ENCODE measurements around the gene GCM1.

Gene GCM1

DNA sequence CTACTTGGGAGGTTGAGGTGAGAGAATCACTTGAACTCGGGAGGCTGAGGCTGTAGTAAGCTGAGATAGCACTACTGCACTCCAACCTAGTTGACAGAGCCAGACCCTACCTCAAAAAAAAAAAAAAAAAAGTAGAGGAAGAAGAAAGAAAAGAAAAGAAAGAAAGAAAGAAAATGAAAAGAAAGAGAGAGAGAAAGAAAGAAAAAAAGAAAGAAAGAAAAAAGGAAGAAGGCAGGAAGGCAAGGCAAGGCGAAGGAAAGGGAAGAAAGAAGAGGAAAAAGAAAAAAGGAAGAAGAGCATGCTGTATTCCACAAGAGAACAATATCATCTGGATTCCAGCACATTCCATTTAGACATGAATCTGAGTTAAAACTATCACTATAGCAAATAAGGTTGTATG, 3.8 kb downstream of the GCM1 start:
- DNase-seq = no peak

DNA sequence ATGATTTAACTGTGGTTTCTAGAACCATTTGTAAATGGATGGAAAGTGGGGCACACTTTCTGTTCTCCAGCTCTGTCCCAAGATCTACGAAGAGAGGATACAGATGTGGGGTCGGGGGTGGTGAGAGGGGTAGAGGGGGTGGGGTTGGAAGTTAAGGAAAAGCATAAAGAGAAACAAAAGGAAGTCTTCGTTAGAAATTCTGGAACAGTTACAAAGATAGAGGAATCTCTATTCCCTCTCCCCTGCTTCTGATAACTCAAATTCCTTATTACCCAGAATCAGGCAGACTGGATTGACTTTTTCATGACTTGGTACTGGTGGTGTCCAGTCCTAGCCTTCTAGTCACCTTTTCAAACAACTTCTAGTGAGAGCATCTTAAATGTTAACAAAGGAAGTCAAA, 4.9 kb downstream of the GCM1 start:
- no peak for DNase-seq

DNA sequence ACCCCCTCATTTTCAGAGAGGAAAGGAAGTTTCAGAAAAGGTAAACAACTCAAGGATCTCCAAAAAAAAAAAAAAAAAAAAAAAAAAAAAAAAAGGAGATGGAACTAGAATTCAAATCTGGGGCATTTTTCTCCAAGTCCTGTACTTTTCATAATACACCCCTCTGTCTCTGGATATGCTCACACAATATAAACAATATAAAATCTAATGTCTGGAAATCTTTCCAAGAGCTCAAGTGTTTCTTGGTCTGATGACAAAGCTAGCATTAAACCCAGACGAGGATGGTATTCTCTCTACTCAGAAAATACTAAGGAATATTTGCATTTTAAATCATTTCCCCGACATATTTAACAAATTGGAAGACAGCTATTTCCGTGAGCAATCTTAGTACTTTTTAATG, 5.8 kb downstream of the GCM1 start:
- DNase-seq = no peak

DNA sequence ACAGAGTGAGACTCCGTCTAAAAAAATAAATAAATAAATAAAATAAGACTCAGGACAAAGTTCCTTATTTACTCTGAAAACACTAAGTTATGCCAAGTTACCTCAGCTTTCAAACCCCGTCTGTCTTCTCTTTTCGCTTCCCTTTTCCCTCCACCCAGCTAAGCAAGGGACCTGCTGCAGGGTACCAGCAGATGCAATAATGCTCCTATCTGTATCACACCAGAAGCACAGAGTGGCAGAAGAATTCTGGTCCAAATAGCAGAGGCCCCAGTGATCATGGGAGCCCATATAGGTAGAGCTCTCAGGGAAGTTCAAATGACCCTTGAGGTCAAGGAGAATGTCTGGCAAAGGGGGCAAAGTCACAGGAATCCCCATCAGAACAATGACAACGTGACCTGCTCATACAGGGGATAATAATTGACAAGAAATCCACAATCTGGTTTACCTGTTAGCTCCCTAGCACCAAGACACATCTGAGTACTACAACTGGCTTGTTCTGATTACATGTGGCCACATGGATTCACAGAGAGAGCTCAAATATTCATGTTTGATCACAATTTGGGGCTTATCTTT, 8.7 kb downstream of the GCM1 start:
- DNase-seq = no peak

DNA sequence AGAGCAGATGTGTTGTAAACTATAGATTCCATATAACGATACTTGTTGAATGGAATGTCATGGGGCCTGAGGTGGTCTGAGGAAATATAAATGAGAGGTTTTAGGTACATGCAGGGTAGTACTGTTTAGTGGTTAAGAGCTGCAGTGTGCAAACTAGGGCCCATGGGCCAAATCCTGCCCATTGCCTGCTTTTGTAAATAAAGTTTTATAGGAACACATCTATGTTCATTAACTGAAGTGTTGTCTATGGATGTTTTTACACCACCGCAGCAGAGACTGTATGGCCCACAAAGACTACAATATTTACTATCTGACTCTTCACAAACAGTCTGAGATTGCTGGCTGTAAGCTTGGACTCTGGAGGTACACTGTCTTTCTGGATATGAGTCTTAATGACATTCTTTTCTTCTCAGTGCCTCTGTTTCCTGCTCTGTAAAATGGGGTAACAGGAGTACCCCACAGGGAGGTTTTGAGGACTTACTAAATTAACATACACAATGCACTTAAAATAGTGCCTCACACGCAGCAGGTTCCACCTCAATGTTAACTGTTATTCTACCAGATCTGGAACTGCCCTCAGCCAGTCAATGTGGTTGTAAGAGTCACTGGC, 12.5 kb downstream of the GCM1 start:
- no peak for DNase-seq

DNA sequence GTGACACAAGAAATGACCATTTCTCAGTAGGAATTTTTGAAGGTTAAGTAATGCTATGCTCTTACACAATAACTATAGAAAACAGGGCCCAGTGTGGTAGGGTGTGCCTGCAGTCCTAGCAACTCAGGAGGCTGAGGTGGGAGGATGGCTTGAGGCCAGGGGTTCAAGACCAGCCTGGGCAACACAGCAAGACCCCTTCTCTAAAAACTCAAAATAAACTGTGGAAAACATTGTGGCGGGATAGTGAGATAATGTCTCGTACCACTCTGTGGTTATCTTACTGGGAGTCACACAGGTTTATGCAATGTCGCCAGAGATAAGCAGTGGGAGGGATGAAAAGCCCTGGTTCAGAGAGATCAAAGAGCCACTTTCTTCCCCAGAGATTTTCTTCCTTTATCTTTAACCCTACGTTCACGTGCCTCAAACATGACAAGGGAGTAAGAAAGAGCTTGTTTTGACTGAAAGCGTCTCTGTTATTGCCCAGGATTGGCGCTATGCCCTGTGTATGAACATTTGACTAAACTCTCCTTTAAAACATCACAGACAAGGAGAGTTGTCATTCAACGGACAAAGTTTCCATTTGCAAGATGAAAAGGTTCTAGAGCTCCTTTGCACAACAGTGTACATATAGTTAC, 13.9 kb downstream of the GCM1 start:
- no peak for DNase-seq

DNA sequence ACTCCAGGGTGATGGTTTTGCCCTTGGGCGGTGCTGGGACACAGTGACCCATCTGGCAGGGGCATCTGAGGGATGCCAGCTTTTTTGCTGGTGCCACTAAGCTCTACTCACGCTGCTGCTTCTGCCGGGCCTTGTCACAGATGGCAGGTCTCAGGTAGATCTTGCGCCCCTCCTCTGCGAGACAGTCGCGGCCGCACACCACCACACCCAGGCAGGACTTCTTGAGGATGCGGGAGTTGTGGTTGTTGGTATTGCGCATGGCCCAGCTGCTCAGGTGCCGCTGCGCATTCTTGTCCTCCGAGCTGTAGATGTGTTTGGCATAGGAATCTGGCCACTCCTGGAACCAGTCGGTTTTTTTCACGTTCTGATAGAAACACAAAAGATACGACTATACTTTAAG, 14.7 kb downstream of the GCM1 start:
- no peak for DNase-seq

DNA sequence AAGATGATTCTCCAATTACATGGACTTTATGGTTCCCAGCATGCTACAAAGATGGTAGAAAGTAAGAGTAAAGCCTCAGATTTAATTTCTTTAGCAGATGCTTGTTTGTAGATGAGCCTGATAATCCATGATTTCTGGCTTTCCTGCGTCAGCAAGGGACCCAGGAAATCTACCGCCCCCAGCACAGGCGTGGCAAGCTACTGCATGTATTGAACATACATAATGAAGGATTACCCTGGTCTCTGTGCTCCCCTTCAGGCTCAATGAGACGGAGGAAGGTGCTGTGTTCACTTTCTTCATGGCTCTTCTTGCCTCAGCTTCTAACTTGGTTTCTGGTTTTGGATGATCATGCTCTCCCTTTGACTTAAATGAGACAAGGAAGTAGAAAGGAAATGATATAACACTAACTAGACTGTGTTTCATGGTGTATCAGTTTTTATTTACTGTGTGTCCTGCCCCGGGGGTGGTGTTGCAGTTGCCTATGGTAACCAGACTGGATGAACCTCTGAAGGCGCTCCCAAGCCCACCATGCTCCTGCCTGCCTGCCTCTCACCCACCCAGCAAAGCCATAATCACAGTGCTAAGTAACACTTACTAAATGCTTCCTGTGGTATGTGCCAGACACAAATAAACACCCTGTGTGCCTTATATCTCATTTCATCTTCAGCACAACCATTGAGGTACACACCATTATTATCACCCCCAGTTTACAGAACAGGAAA, 17.9 kb downstream of the GCM1 start:
- no peak for DNase-seq

DNA sequence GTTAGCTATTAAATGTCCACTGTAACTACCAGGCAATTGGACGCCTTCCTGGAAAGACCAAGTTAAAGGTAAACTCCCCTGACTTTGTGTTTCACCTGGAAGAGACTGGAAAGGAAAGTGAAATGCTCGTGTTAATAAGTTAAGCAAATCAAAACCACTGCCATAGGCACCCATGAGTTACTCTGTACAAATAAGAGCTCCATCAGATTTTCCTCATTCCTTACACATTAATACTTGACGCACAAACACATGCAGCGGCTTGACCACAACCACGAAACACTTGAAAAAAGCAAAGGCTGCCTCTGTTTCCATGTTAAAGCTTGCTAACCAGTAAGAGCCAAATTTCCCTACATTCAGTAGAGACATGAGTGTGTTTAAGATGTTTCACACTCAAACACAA, 19.8 kb downstream of the GCM1 start:
- no peak for DNase-seq

DNA sequence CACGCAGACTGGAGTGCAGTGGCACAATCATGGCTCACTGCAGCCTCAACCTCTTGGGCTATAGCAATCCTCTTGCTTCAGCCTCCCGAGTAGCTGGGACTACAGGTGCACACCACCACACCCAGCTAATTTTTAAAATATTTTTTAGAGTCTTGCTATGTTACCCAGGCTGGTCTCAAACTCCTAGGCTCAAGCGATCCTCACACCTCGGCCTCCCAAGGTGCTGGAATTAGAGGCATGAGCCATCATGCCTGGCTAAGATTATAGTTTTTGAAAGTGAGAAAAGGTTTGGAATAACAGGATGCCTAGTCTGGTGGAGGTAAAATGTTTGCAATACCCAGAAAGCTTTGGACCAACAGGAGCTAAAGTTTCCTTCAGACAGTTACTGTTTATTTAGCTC, 23.4 kb downstream of the GCM1 start:
- no peak for DNase-seq

DNA sequence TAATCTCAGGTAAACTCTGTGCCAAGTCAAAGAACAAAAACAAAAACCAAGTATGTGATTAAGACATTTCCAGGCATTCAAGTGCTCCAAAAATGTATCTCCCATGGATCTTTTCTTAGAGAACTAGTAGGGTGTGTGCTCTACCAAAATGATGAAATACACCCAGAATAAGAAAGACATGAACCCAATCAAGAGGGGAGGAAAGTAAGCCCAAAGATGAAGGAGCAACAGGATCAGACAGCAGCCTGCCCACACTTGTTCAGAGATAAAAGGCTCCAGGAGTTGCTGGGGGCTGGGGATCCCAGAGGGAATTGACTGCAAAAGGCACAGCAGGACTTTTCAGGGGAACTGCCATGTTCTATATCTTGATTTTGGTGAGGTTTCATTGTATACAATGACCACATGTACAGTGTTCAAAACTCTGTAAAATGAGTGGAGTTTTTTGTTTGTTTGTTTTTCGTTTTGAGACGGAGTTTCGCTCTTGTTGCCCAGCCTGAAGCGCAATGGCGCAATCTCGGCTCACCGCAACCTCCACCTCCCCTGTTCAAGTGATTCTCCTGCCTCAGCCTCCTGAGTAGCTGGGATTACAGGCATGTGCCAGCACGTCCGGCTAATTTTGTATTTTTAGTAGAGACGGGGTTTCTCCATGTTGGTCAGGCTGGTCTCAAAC, 24.4 kb downstream of the GCM1 start:
- no peak for DNase-seq

DNA sequence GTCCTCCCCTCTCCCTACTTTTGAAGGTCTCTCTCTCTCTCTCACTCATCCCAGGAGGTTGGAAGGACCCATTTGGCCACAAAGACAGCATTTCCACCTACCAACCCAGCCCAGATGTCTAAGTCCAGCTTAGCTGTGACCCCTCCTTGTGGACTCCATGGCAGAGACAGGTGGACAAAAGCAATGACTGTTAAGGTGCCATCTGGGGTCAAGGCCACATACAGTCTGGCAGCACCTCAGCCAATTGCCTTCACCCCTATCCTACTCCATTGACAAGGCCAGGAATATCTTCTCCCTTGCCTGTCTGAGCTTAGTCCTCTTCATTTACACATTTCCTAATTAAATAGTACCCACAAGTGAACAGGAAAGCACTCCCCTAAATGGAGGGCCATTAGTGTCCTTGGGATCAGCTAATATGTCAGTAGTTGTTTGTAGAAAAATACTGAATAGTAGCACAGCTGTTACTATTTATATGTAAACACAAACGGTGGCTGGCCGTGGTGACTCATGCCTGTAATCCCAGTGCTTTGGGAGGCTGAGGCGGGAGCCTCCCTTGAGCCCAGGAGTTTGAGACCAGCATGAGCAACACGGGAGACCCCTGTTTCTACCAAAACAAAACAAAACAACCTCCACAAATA, 28.8 kb downstream of the GCM1 start:
- DNase-seq = no peak

DNA sequence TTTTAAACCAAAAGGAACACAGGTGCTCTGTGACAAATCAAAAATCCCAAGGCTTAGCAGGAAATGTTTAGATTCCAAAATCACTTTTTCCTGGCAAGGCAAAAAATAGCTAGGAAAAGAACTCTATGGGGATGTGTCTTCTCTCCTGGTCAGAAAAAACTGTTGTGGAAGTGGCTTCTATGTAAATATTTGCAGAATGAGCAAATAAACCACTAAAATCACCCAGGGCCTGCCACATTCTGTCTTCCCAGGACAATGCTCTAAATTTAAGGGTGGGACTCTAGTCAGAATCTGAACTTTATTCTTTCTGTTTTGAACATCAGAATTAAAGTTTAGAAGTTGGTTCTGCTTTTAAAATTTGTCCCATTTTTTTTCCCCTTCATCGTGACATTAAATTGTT, 29.3 kb downstream of the GCM1 start:
- DNase-seq = no peak

DNA sequence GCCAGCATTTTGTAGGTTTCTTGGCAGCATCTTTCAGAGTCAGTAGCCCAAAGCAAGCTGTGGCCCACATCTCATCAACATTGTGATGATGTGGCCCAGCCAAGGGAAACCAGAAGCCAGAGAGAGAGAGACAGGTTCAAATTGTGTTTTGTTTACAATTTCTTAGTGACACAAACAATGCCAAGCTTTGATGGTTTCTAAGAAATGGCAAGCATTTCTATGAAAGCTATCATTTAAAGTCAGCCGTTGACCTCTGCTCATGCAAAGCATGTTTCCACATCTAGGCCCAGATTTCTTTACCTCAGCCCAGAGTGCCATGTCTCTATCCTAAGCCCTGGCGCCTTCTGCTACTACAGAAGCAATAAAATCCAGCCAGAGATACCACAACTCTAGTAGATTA, 32.9 kb downstream of the GCM1 start:
- DNase-seq = no peak

DNA sequence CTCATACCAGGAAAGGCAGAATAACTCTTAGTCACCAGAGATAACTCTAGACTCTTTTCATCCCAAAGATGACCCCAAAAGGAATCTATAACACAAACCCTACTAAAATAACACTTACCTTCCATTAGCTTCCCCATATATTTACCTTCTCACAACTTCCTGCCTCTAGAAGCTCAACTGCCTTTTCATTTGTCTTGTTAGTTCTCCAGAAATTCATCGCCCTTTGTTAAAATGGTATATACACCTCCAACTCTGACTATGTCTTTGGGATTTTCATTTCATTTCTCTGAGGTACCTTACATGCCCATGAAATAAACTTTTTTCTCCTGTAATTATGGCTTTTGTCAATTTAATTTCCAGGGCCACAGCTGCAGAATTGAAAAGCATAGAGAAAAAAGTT, 33.5 kb downstream of the GCM1 start:
- no peak for DNase-seq

DNA sequence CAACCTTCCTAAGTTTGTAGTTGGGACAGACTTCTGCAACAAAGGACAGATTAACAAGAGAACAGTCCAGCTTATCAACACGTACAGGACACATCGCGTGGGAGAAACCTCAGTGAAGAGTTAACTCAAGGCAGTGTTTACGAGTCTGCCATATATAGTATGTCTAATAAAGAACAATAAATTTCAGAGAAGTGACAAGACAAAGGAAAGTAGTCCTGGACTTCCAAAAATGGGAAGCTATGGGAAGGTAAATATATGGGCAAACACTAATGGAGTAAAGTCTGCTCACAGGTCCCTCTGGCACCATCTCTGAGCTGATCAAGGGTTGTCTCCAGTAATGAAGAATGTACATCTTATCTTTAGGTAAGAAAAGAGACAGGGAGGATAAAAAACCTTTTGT, 34.9 kb downstream of the GCM1 start:
- DNase-seq = no peak

DNA sequence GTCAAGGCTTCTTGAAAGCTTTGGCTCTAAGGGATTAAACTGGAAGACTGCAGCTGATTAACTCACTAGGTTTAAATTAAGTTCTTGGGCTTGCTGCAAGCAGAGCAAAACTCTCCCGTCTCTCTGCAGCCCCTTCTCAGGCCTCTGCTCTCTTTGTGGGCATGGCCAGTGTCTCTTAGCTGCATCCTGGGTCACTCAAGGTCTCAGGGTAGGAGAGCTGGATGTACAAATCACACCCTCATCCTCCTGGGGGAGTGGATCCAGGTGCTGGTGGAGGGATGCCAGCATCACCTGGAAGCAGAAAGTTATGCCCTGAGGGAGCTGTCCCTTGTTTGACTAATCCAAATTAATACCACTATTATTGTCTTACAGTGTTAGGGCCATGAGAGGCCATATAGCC, 35.8 kb downstream of the GCM1 start:
- no peak for DNase-seq

DNA sequence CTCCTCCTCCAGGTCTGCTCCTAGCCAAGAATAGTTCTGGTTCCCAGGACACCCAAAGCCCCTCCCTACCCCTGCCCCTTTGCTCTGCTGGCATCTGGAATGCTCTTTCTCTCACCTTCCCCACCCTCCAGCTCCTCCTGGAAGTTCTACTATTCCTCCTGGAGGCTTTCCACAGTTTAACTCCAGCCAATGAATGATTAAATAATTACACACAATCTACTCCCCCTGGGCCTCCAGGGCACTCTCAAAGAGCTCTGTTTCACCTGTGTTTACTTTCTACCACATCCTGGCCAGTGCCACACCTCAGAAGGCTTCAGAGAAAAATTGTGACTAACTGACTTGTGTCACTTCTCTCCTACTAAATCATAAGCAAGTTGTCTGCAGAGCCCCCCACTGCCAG, 36.2 kb downstream of the GCM1 start:
- DNase-seq = no peak

DNA sequence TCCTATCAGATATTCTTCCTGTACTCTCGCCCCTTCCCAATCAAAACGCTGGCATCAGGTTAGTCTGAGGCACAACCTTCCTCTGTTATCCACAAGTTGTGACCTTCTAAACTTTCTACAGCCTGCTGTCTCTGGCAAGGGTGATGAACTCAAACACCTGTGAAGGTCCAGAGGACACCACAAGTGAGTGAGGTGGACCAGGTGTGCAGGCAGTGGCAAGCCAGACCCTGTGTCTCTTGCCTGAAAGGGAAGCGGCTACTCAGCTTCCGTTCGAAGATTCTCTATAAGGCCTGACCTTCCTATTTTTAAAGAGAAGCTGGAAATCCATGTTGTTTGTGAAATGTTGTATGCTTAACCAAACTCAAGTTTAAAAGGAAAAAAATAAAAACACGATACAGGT, 36.8 kb downstream of the GCM1 start:
- DNase-seq = no peak

DNA sequence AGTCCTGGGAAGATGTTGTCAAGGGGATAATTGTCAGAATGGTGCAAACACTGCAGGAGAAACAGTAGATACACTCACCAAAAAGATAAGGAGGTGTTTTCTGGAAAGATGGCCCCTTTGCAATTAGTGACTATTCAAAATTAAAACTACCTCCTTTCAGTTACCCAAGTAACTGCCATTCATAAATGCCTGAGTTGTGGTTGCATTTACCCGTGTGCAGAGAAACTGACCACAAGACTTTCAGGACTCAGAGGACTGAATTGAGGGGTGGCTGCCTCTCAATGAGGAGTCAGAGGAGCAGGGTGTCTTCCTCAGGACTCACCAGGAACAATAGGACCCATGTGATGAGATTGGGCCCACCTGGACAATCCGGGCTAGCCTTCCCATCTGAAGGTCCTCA, 39.0 kb downstream of the GCM1 start:
- DNase-seq = no peak

DNA sequence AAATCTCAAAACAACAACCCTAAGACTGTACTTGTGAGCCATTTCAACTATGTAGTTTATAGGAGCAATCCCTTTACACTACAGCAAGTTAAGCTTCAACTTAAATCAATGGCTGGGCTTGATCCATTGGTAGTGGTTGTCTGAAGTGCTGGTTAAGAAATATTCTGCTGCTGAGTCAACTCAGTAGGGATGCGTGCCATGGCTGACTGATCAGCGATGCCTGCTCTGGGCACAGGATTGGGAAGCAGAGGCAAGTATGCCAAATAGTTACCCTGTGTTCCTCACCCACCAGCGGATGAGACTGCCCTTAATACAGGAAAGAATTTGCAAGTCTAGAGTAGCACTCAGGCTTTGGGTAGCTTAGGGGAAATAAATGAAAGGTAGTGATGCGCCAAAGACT, 41.5 kb downstream of the GCM1 start:
- DNase-seq = no peak

DNA sequence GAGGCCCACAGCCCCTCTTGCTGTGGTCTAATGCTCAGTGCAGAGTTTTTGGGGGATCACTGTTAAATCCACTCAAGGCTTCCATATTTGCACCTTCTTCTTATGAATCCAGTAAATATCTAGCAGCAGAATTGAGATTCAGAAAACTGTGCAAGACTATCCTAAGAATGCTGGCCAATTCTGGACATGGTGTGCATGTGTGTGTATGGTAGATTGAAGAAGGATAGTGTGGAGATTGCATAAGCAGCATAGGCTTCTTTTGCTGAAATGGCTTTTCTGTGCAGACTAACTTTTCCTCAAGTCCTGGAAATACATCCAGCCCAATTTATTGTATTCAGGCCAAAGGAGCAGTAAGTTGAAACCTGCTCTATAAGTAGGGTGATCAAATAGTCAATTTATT, 43.7 kb downstream of the GCM1 start:
- no peak for DNase-seq

DNA sequence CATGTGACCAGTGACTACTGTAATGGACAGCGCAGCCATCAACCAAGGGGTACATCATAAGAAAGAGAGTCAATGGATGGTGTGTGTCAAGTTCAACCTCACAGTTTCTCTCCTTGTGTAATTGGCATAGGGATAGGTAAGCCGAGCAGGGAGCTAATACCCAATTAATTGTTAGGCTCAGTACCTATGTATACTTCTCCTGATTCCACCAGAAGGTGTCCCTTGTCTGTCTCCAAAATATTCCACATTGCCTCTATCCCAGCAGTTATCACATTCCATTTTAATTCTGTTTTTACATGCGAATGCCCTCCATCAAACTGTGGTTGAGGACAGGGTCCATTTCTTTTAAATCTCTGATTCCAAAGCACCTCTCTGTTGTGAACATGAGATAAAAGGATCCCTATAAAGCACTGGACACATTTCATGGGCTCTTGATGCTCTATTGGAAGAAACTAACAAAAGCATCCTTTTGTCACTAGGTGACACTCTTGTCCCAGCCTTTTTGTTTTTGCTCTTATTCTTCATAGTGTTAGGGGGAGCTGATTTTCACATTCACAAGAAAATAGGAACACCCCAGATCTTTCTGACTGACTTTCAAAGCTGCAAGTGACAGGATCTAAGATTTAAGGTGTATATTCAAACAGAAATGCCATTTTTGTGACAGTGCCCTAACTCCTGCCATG, 44.5 kb downstream of the GCM1 start:
- DNase-seq = no peak

All from CD4-positive, alpha-beta T cell treated with Interleukin-4 for 4 hours (primary cell).